HCT116 (cell line): ENCODE data around the gene AIDA.

ENCODE experiments used
- CEBPB ChIP-seq: IDR thresholded peaks from 2 replicates; pipeline ENCODE4 v1.6.1; 2012; ENCODE audit warnings: low read depth
- CTCF ChIP-seq, 3 experiments: fragments of 200-600 bp in 1 of 3; sonication (generic) in 1 of 3; IDR thresholded peaks in 2 of 3; conservative IDR thresholded peaks in 1 of 3; 2 replicates each; pipeline ENCODE4 v1.5.1; 2012 to 2017; ENCODE audit warnings: low read depth in 2 of 3, low read length in 2 of 3, antibody characterized with exemption in 1 of 3, borderline replicate concordance in 1 of 3, control low read depth in 1 of 3, mild to moderate bottlenecking in 1 of 3, mixed read lengths in 1 of 3, mixed run types in 1 of 3, moderate library complexity in 1 of 3; ENCODE audit not compliant: insufficient read depth in 1 of 3
- EZH2 ChIP-seq: fragments of 200-600 bp; sonication (generic); IDR thresholded peaks from 2 replicates; pipeline ENCODE4 v1.6.1; 2017; ENCODE audit warnings: antibody characterized with exemption, mixed run types
- POLR2A ChIP-seq: IDR thresholded peaks from 2 replicates; pipeline ENCODE4 v1.7.0; 2011; ENCODE audit warnings: borderline replicate concordance; ENCODE audit not compliant: insufficient read depth, insufficient read length; ENCODE audit errors: extremely low read depth
- POLR2AphosphoS5 ChIP-seq: IDR thresholded peaks from 2 replicates; pipeline ENCODE4 v1.6.1; 2011; ENCODE audit warnings: mild to moderate bottlenecking, low read depth, low read length, moderate library complexity
- SRF ChIP-seq: IDR thresholded peaks from 2 replicates; pipeline ENCODE4 v1.6.1; 2012; ENCODE audit warnings: low read depth
- ZNF274 ChIP-seq: fragments of 200-500 bp; sonication (Bioruptor generic); IDR thresholded peaks from 2 replicates; pipeline ENCODE4 v1.6.1; 2014; ENCODE audit warnings: mild to moderate bottlenecking, low read depth, low read length, inconsistent platforms
- TF ChIP-seq, protein P1 (sequence below): IDR thresholded peaks from 2 replicates; pipeline ENCODE4 v1.6.1; 2012
- TF ChIP-seq, protein P2 (sequence below): IDR thresholded peaks from 2 replicates; pipeline ENCODE4 v1.6.1; 2012
- TF ChIP-seq, protein P3 (sequence below): IDR thresholded peaks from 2 replicates; pipeline ENCODE4 v1.6.1; 2012; ENCODE audit warnings: low read depth

DNA sequence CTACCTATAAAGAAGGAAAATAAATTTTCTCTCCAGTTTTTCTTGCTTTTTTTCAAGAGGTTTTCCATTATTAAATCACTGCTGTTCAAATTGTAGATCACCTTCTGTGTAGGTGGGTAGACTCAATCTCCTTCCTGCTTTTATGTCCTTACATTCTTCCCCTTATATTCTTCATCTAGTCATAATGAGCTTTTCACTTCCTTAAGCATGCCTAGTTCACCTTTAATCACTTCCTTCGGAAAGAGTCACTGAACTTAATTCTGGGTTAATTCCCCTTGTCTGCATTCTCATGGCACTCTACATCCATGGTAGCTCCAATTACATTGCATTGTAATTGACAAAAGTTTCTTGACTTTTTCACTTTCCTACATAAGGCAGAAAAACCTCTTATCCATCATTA is 18.6 kb upstream of the AIDA start:
- TF ChIP-seq, protein P1, sequence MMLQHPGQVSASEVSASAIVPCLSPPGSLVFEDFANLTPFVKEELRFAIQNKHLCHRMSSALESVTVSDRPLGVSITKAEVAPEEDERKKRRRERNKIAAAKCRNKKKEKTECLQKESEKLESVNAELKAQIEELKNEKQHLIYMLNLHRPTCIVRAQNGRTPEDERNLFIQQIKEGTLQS = no peak
- no peak for TF ChIP-seq EZH2
- TF ChIP-seq CTCF (IDR thresholded peaks at IDR 0.05 in 2 of 3, conservative IDR thresholded peaks at IDR 0.05 in 1 of 3; ENCODE audit: borderline replicate concordance in 1 of 3, insufficient read depth in 1 of 3, low read depth in 2 of 3, low read length in 2 of 3) = no peak
- TF ChIP-seq ZNF274 = no peak
- no peak for TF ChIP-seq POLR2A
- TF ChIP-seq, protein P2, sequence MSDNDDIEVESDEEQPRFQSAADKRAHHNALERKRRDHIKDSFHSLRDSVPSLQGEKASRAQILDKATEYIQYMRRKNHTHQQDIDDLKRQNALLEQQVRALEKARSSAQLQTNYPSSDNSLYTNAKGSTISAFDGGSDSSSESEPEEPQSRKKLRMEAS = no peak
- TF ChIP-seq POLR2AphosphoS5 = no peak
- TF ChIP-seq, protein P3, sequence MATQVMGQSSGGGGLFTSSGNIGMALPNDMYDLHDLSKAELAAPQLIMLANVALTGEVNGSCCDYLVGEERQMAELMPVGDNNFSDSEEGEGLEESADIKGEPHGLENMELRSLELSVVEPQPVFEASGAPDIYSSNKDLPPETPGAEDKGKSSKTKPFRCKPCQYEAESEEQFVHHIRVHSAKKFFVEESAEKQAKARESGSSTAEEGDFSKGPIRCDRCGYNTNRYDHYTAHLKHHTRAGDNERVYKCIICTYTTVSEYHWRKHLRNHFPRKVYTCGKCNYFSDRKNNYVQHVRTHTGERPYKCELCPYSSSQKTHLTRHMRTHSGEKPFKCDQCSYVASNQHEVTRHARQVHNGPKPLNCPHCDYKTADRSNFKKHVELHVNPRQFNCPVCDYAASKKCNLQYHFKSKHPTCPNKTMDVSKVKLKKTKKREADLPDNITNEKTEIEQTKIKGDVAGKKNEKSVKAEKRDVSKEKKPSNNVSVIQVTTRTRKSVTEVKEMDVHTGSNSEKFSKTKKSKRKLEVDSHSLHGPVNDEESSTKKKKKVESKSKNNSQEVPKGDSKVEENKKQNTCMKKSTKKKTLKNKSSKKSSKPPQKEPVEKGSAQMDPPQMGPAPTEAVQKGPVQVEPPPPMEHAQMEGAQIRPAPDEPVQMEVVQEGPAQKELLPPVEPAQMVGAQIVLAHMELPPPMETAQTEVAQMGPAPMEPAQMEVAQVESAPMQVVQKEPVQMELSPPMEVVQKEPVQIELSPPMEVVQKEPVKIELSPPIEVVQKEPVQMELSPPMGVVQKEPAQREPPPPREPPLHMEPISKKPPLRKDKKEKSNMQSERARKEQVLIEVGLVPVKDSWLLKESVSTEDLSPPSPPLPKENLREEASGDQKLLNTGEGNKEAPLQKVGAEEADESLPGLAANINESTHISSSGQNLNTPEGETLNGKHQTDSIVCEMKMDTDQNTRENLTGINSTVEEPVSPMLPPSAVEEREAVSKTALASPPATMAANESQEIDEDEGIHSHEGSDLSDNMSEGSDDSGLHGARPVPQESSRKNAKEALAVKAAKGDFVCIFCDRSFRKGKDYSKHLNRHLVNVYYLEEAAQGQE = no peak
- TF ChIP-seq SRF = no peak
- no peak for TF ChIP-seq CEBPB
